ENCODE measurements around the gene ZDHHC17.

Gene ZDHHC17

GRCh38 chr12:76785407-76785806, 21.5 kb downstream of the ZDHHC17 start:
- no peak for TF ChIP-seq CTCF (conservative IDR thresholded peaks at IDR 0.05; ENCODE audit: low read depth, low read length)
- no peak for DNase-seq (ENCODE audit: low read depth)
- no peak overlapping the region for H3K4me3 ChIP-seq (ENCODE audit: low read length)

- no peak for TF ChIP-seq CTCF (conservative IDR thresholded peaks at IDR 0.05; ENCODE audit: low read depth, low read length)
- no peak for DNase-seq (ENCODE audit: low read depth)
- no peak overlapping the region for H3K4me3 ChIP-seq (ENCODE audit: low read length)
Measured at GRCh38 chr12:76786986-76787385, 23.1 kb downstream of the ZDHHC17 start.

- no peak overlapping the region for H3K4me3 ChIP-seq (ENCODE audit: low read length)
- no peak for DNase-seq (ENCODE audit: low read depth)
- TF ChIP-seq CTCF (conservative IDR thresholded peaks at IDR 0.05; ENCODE audit: low read depth, low read length) = no peak
Measured at GRCh38 chr12:76787689-76788088, 23.8 kb downstream of the ZDHHC17 start.

GRCh38 chr12:76789335-76790050, 25.6 kb downstream of the ZDHHC17 start:
- no peak for DNase-seq (ENCODE audit: low read depth)
- no peak for TF ChIP-seq CTCF (conservative IDR thresholded peaks at IDR 0.05; ENCODE audit: low read depth, low read length)
- H3K4me3 ChIP-seq (ENCODE audit: low read length) = no peak overlapping the region

GRCh38 chr12:76790564-76791552, 26.9 kb downstream of the ZDHHC17 start:
- no peak overlapping the region for H3K4me3 ChIP-seq (ENCODE audit: low read length)
- DNase-seq (ENCODE audit: low read depth) = no peak
- TF ChIP-seq CTCF (conservative IDR thresholded peaks at IDR 0.05; ENCODE audit: low read depth, low read length) = peak; percentile 42

- TF ChIP-seq CTCF (conservative IDR thresholded peaks at IDR 0.05; ENCODE audit: low read depth, low read length) = no peak
- DNase-seq (ENCODE audit: low read depth) = no peak
Measured at GRCh38 chr12:76792828-76793227, 28.9 kb downstream of the ZDHHC17 start.

More at GRCh38 chr12:76792828-76793227, 28.9 kb downstream of the ZDHHC17 start:
- no peak overlapping the region for H3K4me3 ChIP-seq (ENCODE audit: low read length)

Measured in retinal pigment epithelial cell (primary cell).